ENCODE data around the gene FGFBP1.

DNA sequence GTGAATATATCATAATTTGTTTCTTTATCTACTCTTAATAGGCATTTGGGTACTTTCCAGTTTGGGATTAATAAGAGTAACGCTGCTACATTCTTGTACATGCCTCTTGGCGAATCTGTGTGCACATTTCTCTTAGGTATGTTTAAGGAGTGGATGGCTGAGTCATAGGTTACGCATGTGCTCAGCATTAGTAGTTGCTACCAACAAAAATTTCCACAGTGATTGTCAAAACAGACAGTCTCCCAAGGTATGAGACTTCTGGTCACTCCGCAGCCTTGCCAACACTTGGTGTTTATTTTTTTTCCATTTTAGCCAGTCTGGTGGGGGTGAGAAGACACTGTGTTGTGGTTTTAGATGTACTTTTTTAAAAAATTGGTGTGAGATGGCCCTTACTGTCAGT is 44.6 kb downstream of the FGFBP1 start:
- TF ChIP-seq, protein P1, sequence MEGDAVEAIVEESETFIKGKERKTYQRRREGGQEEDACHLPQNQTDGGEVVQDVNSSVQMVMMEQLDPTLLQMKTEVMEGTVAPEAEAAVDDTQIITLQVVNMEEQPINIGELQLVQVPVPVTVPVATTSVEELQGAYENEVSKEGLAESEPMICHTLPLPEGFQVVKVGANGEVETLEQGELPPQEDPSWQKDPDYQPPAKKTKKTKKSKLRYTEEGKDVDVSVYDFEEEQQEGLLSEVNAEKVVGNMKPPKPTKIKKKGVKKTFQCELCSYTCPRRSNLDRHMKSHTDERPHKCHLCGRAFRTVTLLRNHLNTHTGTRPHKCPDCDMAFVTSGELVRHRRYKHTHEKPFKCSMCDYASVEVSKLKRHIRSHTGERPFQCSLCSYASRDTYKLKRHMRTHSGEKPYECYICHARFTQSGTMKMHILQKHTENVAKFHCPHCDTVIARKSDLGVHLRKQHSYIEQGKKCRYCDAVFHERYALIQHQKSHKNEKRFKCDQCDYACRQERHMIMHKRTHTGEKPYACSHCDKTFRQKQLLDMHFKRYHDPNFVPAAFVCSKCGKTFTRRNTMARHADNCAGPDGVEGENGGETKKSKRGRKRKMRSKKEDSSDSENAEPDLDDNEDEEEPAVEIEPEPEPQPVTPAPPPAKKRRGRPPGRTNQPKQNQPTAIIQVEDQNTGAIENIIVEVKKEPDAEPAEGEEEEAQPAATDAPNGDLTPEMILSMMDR (IDR thresholded peaks at IDR 0.05; ENCODE audit: low read length) = no peak
- TF ChIP-seq EZH2 (IDR thresholded peaks at IDR 0.05; ENCODE audit: borderline replicate concordance, low read length) = no peak

Measured in OCI-LY1 (cell line).